Measurements from ENCODE around the gene PERM1.

The PERM1 gene

DNA sequence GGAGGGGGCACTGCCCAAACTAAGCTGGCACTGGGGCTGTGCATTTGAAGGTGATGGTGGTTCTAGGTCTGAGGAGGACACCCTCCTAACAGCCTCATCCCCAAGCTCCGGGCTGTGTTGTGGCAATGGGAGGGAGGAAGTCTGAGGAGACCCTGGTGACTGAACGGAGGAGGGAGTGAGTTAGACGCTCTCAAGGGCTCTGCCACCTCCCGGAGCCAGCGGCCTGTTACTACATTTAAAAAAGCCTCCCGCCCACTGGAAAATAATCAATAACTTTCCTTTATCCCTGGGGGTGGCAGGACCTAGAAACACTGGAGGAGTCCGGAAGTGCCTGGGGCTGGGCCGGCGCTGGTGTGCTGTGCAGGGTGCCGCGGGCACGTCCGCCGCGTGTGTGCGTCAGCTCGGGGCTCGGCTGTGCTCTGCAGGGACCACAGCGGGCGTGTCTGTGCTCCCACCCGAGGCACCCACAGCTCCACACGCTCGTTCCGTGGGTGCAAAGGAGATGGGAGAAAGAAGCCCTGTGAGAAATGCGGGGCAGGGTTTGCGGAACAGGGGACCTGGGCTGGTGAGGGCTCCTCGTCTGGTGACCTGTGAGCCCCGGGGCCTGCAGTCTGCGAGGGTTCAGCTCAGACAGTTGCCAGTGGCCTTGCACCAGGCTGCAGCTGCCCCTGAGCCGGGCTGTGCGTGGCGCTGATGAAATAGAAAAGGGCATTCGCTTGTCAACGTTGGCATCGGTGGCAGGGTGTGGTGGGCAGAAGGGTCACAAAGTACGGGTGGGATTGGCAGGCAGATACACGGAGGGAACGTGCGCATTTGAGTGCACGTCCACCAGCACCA is 52.9 kb downstream of the PERM1 start:
- H3K4me2 ChIP-seq (ENCODE audit: low read length, poor library complexity, severe bottlenecking) = no peak overlapping the region
- no peak overlapping the region for H4K91ac ChIP-seq (ENCODE audit: low read length)
- H3K36me3 ChIP-seq (ENCODE audit: control insufficient read depth in 1 of 2, insufficient read depth in 2 of 2, low read depth in 1 of 2, low read length in 2 of 2) = peaks cover 0 to 4% of the 10 kb centered on the region in 2 experiments
- H2BK120ac ChIP-seq (ENCODE audit: low read depth, low read length) = no peak overlapping the region
- H3K27ac ChIP-seq (ENCODE audit: low read length, poor library complexity, severe bottlenecking) = no peak overlapping the region
- no peak overlapping the region for H2AFZ ChIP-seq (ENCODE audit: low read depth, low read length)
- no peak overlapping the region for H3K4ac ChIP-seq (ENCODE audit: low read depth in 1 of 2, low read length in 2 of 2)
- no peak overlapping the region for H3K18ac ChIP-seq (ENCODE audit: low read depth in 1 of 2, low read length in 2 of 2)
- H3K9ac ChIP-seq (ENCODE audit: low read length) = no peak overlapping the region
- no peaks in the 10 kb centered on the region for H3K79me1 ChIP-seq (replicated peaks; ENCODE audit: low read length, poor library complexity, severe bottlenecking)
- H2AK5ac ChIP-seq (ENCODE audit: low read length, severe bottlenecking) = no peak overlapping the region
- no peak overlapping the region for H2BK12ac ChIP-seq (ENCODE audit: low read length in 2 of 2)
- no peak overlapping the region for H2BK5ac ChIP-seq (ENCODE audit: low read depth, low read length, poor library complexity, severe bottlenecking)
- peaks cover 35% of the 10 kb centered on the region for H3K4me1 ChIP-seq (ENCODE audit: control insufficient read depth, insufficient read depth, low read depth, low read length)
- no peak for DNase-seq
- no peak overlapping the region for H3K14ac ChIP-seq (ENCODE audit: low read length in 2 of 2)
- no peak overlapping the region for H2BK15ac ChIP-seq (ENCODE audit: low read depth, poor library complexity, severe bottlenecking)
- WGBS = 83% methylated on average over 39 of the region's 40 CpGs
- peaks cover 41 to 76% of the 10 kb centered on the region in 2 experiments for H3K27me3 ChIP-seq (ENCODE audit: control insufficient read depth in 1 of 2, insufficient read depth in 1 of 2, low read length in 2 of 2)
- no peaks in the 10 kb centered on the region for H3K9me3 ChIP-seq (ENCODE audit: control insufficient read depth, low read length)
- H4K8ac ChIP-seq (ENCODE audit: low read length) = no peak overlapping the region
- no peak overlapping the region for H3K23ac ChIP-seq (ENCODE audit: low read length in 2 of 2)
- no peak overlapping the region for H3K4me3 ChIP-seq (ENCODE audit: insufficient read depth in 1 of 2, low read depth in 1 of 2, low read length in 2 of 2)

GRCh38 chr1:927748-928147 is 54.1 kb downstream of the PERM1 start:
- Histone ChIP-seq H2AFZ (ENCODE audit: low read depth, low read length) (no peak overlapping the region), H3K79me1 (replicated peaks; ENCODE audit: low read length, poor library complexity, severe bottlenecking) (no peaks in the 10 kb centered on the region), H3K27ac (ENCODE audit: low read length, poor library complexity, severe bottlenecking) (no peak overlapping the region), H2AK5ac (ENCODE audit: low read length, severe bottlenecking) (no peak overlapping the region), H3K9me3 (ENCODE audit: control insufficient read depth, low read length) (no peaks in the 10 kb centered on the region), H3K14ac (ENCODE audit: low read length in 2 of 2) (no peak overlapping the region), H3K4me3 (ENCODE audit: insufficient read depth in 1 of 2, low read depth in 1 of 2, low read length in 2 of 2) (no peak overlapping the region), H2BK15ac (ENCODE audit: low read depth, poor library complexity, severe bottlenecking) (no peak overlapping the region), H3K18ac (ENCODE audit: low read depth in 1 of 2, low read length in 2 of 2) (no peak overlapping the region), H3K4me2 (ENCODE audit: low read length, poor library complexity, severe bottlenecking) (no peak overlapping the region), H4K91ac (ENCODE audit: low read length) (no peak overlapping the region), H2BK5ac (ENCODE audit: low read depth, low read length, poor library complexity, severe bottlenecking) (no peak overlapping the region), H2BK12ac (ENCODE audit: low read length in 2 of 2) (no peak overlapping the region), H3K23ac (ENCODE audit: low read length in 2 of 2) (no peak overlapping the region), H3K36me3 (ENCODE audit: control insufficient read depth in 1 of 2, insufficient read depth in 2 of 2, low read depth in 1 of 2, low read length in 2 of 2) (peaks cover 0 to 4% of the 10 kb centered on the region in 2 experiments), H2BK120ac (ENCODE audit: low read depth, low read length) (no peak overlapping the region), H3K4me1 (ENCODE audit: control insufficient read depth, insufficient read depth, low read depth, low read length) (peaks cover 47% of the 10 kb centered on the region), H3K4ac (ENCODE audit: low read depth in 1 of 2, low read length in 2 of 2) (no peak overlapping the region), H3K9ac (ENCODE audit: low read length) (no peak overlapping the region), H3K27me3 (ENCODE audit: control insufficient read depth in 1 of 2, insufficient read depth in 1 of 2, low read length in 2 of 2) (peaks cover 39 to 73% of the 10 kb centered on the region in 2 experiments), H4K8ac (ENCODE audit: low read length) (no peak overlapping the region)
- WGBS = 92% methylated on average over 9 of the region's 10 CpGs
- no peak for DNase-seq

- Histone ChIP-seq H3K27ac (ENCODE audit: low read length, poor library complexity, severe bottlenecking) (no peak overlapping the region), H2BK5ac (ENCODE audit: low read depth, low read length, poor library complexity, severe bottlenecking) (no peak overlapping the region), H4K91ac (ENCODE audit: low read length) (no peak overlapping the region), H4K8ac (ENCODE audit: low read length) (no peak overlapping the region), H3K27me3 (ENCODE audit: control insufficient read depth in 1 of 2, insufficient read depth in 1 of 2, low read length in 2 of 2) (peaks cover 44 to 73% of the 10 kb centered on the region in 2 experiments), H3K4me3 (ENCODE audit: insufficient read depth in 1 of 2, low read depth in 1 of 2, low read length in 2 of 2) (no peak overlapping the region), H3K23ac (ENCODE audit: low read length in 2 of 2) (no peak overlapping the region), H3K9ac (ENCODE audit: low read length) (no peak overlapping the region), H3K14ac (ENCODE audit: low read length in 2 of 2) (no peak overlapping the region), H3K4me1 (ENCODE audit: control insufficient read depth, insufficient read depth, low read depth, low read length) (peaks cover 51% of the 10 kb centered on the region), H2BK15ac (ENCODE audit: low read depth, poor library complexity, severe bottlenecking) (no peak overlapping the region), H3K18ac (ENCODE audit: low read depth in 1 of 2, low read length in 2 of 2) (no peak overlapping the region), H2BK12ac (ENCODE audit: low read length in 2 of 2) (no peak overlapping the region), H2AK5ac (ENCODE audit: low read length, severe bottlenecking) (no peak overlapping the region), H2BK120ac (ENCODE audit: low read depth, low read length) (no peak overlapping the region), H2AFZ (ENCODE audit: low read depth, low read length) (no peak overlapping the region), H3K4me2 (ENCODE audit: low read length, poor library complexity, severe bottlenecking) (no peak overlapping the region), H3K4ac (ENCODE audit: low read depth in 1 of 2, low read length in 2 of 2) (no peak overlapping the region), H3K36me3 (ENCODE audit: control insufficient read depth in 1 of 2, insufficient read depth in 2 of 2, low read depth in 1 of 2, low read length in 2 of 2) (peaks cover 0 to 4% of the 10 kb centered on the region in 2 experiments), H3K79me1 (replicated peaks; ENCODE audit: low read length, poor library complexity, severe bottlenecking) (no peaks in the 10 kb centered on the region), H3K9me3 (ENCODE audit: control insufficient read depth, low read length) (no peaks in the 10 kb centered on the region)
- DNase-seq = no peak
- 70% methylated on average over 9 of the region's 9 CpGs for WGBS
These were observed 54.7 kb downstream of the PERM1 start for GRCh38 chr1:927234-927633.

- H3K4me2 ChIP-seq (ENCODE audit: low read length, poor library complexity, severe bottlenecking) = peak overlapping the region; percentile 55
- no peak overlapping the region for H3K9ac ChIP-seq (ENCODE audit: low read length)
- H2AK5ac ChIP-seq (ENCODE audit: low read length, severe bottlenecking) = no peak overlapping the region
- no peak overlapping the region for H2AFZ ChIP-seq (ENCODE audit: low read depth, low read length)
- DNase-seq = no peak
- H2BK12ac ChIP-seq (ENCODE audit: low read length in 2 of 2) = no peak overlapping the region
- no peak overlapping the region for H2BK15ac ChIP-seq (ENCODE audit: low read depth, poor library complexity, severe bottlenecking)
- H4K8ac ChIP-seq (ENCODE audit: low read length) = no peak overlapping the region
- H3K23ac ChIP-seq (ENCODE audit: low read length in 2 of 2) = peak overlapping the region in 1 of 2 experiments; percentile 37
- no peak overlapping the region for H2BK120ac ChIP-seq (ENCODE audit: low read depth, low read length)
- no peak overlapping the region for H3K18ac ChIP-seq (ENCODE audit: low read depth in 1 of 2, low read length in 2 of 2)
- peaks cover 52% of the 10 kb centered on the region for H3K4me1 ChIP-seq (ENCODE audit: control insufficient read depth, insufficient read depth, low read depth, low read length)
- H3K14ac ChIP-seq (ENCODE audit: low read length in 2 of 2) = peak overlapping the region in 1 of 2 experiments; percentile 15
- H3K27me3 ChIP-seq (ENCODE audit: control insufficient read depth in 1 of 2, insufficient read depth in 1 of 2, low read length in 2 of 2) = peaks cover 46 to 68% of the 10 kb centered on the region in 2 experiments
- WGBS = 4% methylated on average over 60 of the region's 65 CpGs
- H3K4me3 ChIP-seq (ENCODE audit: insufficient read depth in 1 of 2, low read depth in 1 of 2, low read length in 2 of 2) = peak overlapping the region; percentile 35 to 41
- no peak overlapping the region for H3K27ac ChIP-seq (ENCODE audit: low read length, poor library complexity, severe bottlenecking)
- H3K79me1 ChIP-seq (replicated peaks; ENCODE audit: low read length, poor library complexity, severe bottlenecking) = no peaks in the 10 kb centered on the region
- H3K4ac ChIP-seq (ENCODE audit: low read depth in 1 of 2, low read length in 2 of 2) = no peak overlapping the region
- no peak overlapping the region for H2BK5ac ChIP-seq (ENCODE audit: low read depth, low read length, poor library complexity, severe bottlenecking)
- H4K91ac ChIP-seq (ENCODE audit: low read length) = no peak overlapping the region
- no peaks in the 10 kb centered on the region for H3K9me3 ChIP-seq (ENCODE audit: control insufficient read depth, low read length)
- H3K36me3 ChIP-seq (ENCODE audit: control insufficient read depth in 1 of 2, insufficient read depth in 2 of 2, low read depth in 1 of 2, low read length in 2 of 2) = peaks cover 0 to 4% of the 10 kb centered on the region in 2 experiments
These were observed 56.1 kb downstream of the PERM1 start for GRCh38 chr1:925561-926421.

All from mesenchymal stem cell (in vitro differentiated cells and primary cell).